ENCODE data around the gene PAQR8.

GRCh38 chr6:52337633-52338290 lies 24.2 kb upstream of the PAQR8 start:
- TF ChIP-seq CTCF (conservative IDR thresholded peaks at IDR 0.05; ENCODE audit: low read depth, low read length) (no peak), EZH2phosphoT487 (IDR thresholded peaks at IDR 0.05; ENCODE audit: borderline replicate concordance, low read length) (no peak), EZH2 (IDR thresholded peaks at IDR 0.05; ENCODE audit: low read length, unreplicated experiment) (no peak)

All from PC-3 (cell line).